ENCODE results near the gene NT5DC1. TPM values are rescaled to one million over a fixed set of nuclear protein-coding genes. Genes with fewer than 3 reads are reported as not detected.

The NT5DC1 gene
- total and polyA plus RNA-seq, 7 experiments from 2014 or later = 30.5 to 53.4 (median 45.8) TPM

GRCh38 chr6:116127771-116128493 lies 27.3 kb downstream of the NT5DC1 start:
- H3K4me1 Mint-ChIP-seq = peaks cover 0 to 9% (median 3%) of the 10 kb centered on the region in 7 donors
- no peak overlapping the region for H3K4me3 ChIP-seq (ENCODE audit: low read length)
- peaks cover 0 to 43% (median 20%) of the 10 kb centered on the region in 5 donors for H3K36me3 Mint-ChIP-seq
- intact Hi-C loops (cut with micrococcal nuclease) = no loop called here
- no peaks in the 10 kb centered on the region for H3K9me3 ChIP-seq (ENCODE audit: control insufficient read depth in 2 of 3, low read length in 3 of 3)
- H3K27me3 ChIP-seq (ENCODE audit: control insufficient read depth in 2 of 2, insufficient read depth in 2 of 2, low read length in 2 of 2) = no peaks in the 10 kb centered on the region
- H3K27ac Mint-ChIP-seq = no peak overlapping the region
- H3K4me1 ChIP-seq (ENCODE audit: control insufficient read depth in 2 of 2, insufficient read depth in 2 of 2, low read length in 2 of 2) = no peaks in the 10 kb centered on the region
- DNase-seq (no peak), ATAC-seq (no peak)
- H3K27me3 Mint-ChIP-seq = no peaks in the 10 kb centered on the region
- no peak overlapping the region for H3K4me3 Mint-ChIP-seq
- CTCF ChIA-PET = interaction anchor here (1.5 kb wide), 1 partner anchor 16 kb away, joined by 3 read pairs; no protein-coding TSS in a partner anchor
- H3K9me3 Mint-ChIP-seq = peaks cover 0 to 2% (median 0%) of the 10 kb centered on the region in 11 donors
- H3K36me3 ChIP-seq (ENCODE audit: control insufficient read depth in 2 of 3, insufficient read depth in 3 of 3, low read length in 3 of 3) = no peaks in the 10 kb centered on the region
- POLR2A ChIA-PET = interaction anchor here (0.6 kb wide), 1 partner anchor 13 kb away, joined by 4 read pairs; no protein-coding TSS in a partner anchor
- no peak overlapping the region for H3K27ac ChIP-seq (ENCODE audit: low read depth, low read length)

DNA sequence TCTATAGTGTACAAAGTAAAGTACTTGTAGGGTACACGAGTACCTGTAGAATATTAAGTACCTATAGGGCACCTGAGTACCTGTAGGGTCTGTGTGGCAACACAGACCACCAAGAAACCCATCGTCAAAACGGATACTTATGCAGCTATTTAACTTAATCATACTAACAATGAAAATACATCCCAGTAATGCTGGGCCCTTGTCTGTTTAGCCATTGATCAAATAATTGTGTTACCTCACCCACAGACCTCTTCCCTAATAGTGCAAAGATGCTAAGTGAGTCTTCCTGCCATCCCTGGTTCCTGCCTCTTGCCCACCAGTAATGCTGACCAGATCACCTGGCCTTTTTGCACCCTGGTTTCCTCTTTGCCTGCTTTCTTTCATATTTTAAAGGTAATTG lies 32.8 kb downstream of the NT5DC1 start:
- DNase-seq (no peak), ATAC-seq (no peak)
- no peak overlapping the region for H3K4me3 ChIP-seq (ENCODE audit: low read length)
- H3K4me1 ChIP-seq (ENCODE audit: control insufficient read depth in 2 of 2, insufficient read depth in 2 of 2, low read length in 2 of 2) = no peaks in the 10 kb centered on the region
- no peak overlapping the region for H3K27ac Mint-ChIP-seq
- H3K27ac ChIP-seq (ENCODE audit: low read depth, low read length) = no peak overlapping the region
- intact Hi-C loops (cut with micrococcal nuclease) = no loop called here
- peaks cover 0 to 9% (median 0%) of the 10 kb centered on the region in 7 donors for H3K4me1 Mint-ChIP-seq
- H3K36me3 Mint-ChIP-seq = peaks cover 0 to 61% (median 32%) of the 10 kb centered on the region in 5 donors
- ChIA-PET CTCF (no interaction called here), POLR2A (no interaction called here)
- H3K9me3 ChIP-seq (ENCODE audit: control insufficient read depth in 2 of 3, low read length in 3 of 3) = no peaks in the 10 kb centered on the region
- H3K4me3 Mint-ChIP-seq = no peak overlapping the region
- no peaks in the 10 kb centered on the region for H3K27me3 Mint-ChIP-seq
- H3K36me3 ChIP-seq (ENCODE audit: control insufficient read depth in 2 of 3, insufficient read depth in 3 of 3, low read length in 3 of 3) = no peaks in the 10 kb centered on the region
- H3K9me3 Mint-ChIP-seq = peaks cover 0 to 2% (median 0%) of the 10 kb centered on the region in 11 donors
- H3K27me3 ChIP-seq (ENCODE audit: control insufficient read depth in 2 of 2, insufficient read depth in 2 of 2, low read length in 2 of 2) = no peaks in the 10 kb centered on the region

DNA sequence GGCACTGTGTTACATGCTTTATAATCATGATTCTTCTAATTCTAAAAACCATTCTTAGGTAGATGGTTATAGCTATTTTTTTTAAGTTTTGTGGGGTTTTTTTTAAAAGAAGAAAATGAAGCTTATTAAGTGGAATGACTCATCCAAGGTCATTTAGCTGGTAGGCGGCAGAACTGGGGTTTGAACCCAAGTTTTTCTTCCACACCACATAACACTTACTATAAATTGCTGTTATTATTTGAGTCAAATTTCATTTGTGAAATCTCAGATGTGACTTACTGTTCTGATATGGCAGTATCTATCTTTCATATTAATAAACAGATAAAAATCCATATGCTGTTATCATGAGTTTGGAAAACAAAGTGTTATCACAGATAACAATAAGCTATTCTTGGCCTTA lies 35.7 kb downstream of the NT5DC1 start:
- H3K4me1 ChIP-seq (ENCODE audit: control insufficient read depth in 2 of 2, insufficient read depth in 2 of 2, low read length in 2 of 2) = no peaks in the 10 kb centered on the region
- H3K4me1 Mint-ChIP-seq = peaks cover 0 to 6% (median 0%) of the 10 kb centered on the region in 7 donors
- H3K27ac Mint-ChIP-seq = no peak overlapping the region
- H3K4me3 Mint-ChIP-seq = no peak overlapping the region
- H3K27ac ChIP-seq (ENCODE audit: low read depth, low read length) = no peak overlapping the region
- no peak overlapping the region for H3K4me3 ChIP-seq (ENCODE audit: low read length)
- no peak for DNase-seq
- POLR2A ChIA-PET = no interaction called here
- no peaks in the 10 kb centered on the region for H3K36me3 ChIP-seq (ENCODE audit: control insufficient read depth in 2 of 3, insufficient read depth in 3 of 3, low read length in 3 of 3)
- no peaks in the 10 kb centered on the region for H3K27me3 ChIP-seq (ENCODE audit: control insufficient read depth in 2 of 2, insufficient read depth in 2 of 2, low read length in 2 of 2)
- no peaks in the 10 kb centered on the region for H3K27me3 Mint-ChIP-seq
- no peak for ATAC-seq
- peaks cover 0 to 60% (median 30%) of the 10 kb centered on the region in 5 donors for H3K36me3 Mint-ChIP-seq
- peaks cover 0 to 2% (median 0%) of the 10 kb centered on the region in 11 donors for H3K9me3 Mint-ChIP-seq
- H3K9me3 ChIP-seq (ENCODE audit: control insufficient read depth in 2 of 3, low read length in 3 of 3) = no peaks in the 10 kb centered on the region
- CTCF ChIA-PET = no interaction called here
- intact Hi-C loops (cut with micrococcal nuclease) = no loop called here

DNA sequence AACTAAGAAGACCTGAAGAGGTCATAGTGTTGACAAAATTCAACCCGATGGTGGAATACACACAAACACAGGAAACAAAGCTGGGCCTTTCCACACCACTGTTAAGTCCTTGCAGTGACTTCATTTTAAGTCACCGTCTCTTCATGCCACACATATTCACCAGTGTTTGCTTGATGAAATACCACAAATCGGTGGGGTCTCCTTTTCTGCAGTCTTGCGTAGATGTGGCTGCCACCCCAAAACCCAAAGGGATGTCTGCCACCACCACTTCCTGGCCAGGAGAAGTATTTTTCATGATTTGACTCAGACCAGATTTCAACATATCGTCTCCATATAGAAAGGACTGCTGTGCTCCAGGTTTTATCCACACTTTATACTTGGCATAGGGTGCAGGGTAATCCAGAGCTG lies 36.3 kb downstream of the NT5DC1 start:
- no peaks in the 10 kb centered on the region for H3K9me3 Mint-ChIP-seq
- ChIA-PET POLR2A (interaction anchor here (0.6 kb wide), 1 partner anchor 544 kb away, joined by 6 read pairs; the partner anchor contains the start of gene KPNA5), CTCF (no interaction called here)

DNA sequence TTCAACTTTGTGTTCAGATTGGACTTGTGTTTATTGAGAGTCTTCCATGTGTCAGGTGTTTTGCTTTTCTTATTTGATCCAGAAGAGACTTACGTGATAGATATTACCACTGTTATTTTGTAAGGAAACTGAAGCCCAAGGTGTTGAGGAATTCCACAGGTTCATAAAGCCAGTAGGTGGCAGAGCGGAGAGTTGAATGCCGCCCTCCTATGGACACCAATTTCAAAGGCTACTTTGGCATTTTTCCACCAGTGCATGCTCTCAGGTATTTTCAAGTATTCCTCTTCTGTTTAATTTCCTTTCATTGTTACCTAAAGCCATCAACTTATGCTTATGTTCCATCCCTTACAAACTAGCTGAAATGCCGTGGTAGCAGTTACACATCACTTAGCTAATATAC lies 39.3 kb downstream of the NT5DC1 start:
- POLR2A ChIA-PET = no interaction called here
- peaks cover 0 to 47% (median 13%) of the 10 kb centered on the region in 5 donors for H3K36me3 Mint-ChIP-seq

More for the DNA sequence above, 36.3 kb downstream of the NT5DC1 start:
- no peaks in the 10 kb centered on the region for H3K4me1 ChIP-seq (ENCODE audit: control insufficient read depth in 2 of 2, insufficient read depth in 2 of 2, low read length in 2 of 2)
- no peak for DNase-seq
- no peaks in the 10 kb centered on the region for H3K27me3 ChIP-seq (ENCODE audit: control insufficient read depth in 2 of 2, insufficient read depth in 2 of 2, low read length in 2 of 2)
- peak; percentile 65 for ATAC-seq
- no peaks in the 10 kb centered on the region for H3K9me3 ChIP-seq (ENCODE audit: control insufficient read depth in 2 of 3, low read length in 3 of 3)
- peaks cover 0 to 6% (median 0%) of the 10 kb centered on the region in 7 donors for H3K4me1 Mint-ChIP-seq
- H3K36me3 Mint-ChIP-seq = peaks cover 0 to 57% (median 24%) of the 10 kb centered on the region in 5 donors
- no peaks in the 10 kb centered on the region for H3K36me3 ChIP-seq (ENCODE audit: control insufficient read depth in 2 of 3, insufficient read depth in 3 of 3, low read length in 3 of 3)
- intact Hi-C loops (cut with micrococcal nuclease) = no loop called here
- no peak overlapping the region for H3K4me3 Mint-ChIP-seq
- no peak overlapping the region for H3K4me3 ChIP-seq (ENCODE audit: low read length)
- no peak overlapping the region for H3K27ac ChIP-seq (ENCODE audit: low read depth, low read length)
- H3K27me3 Mint-ChIP-seq = no peaks in the 10 kb centered on the region
- peak overlapping the region in 1 of 9 donors; percentile 46 for H3K27ac Mint-ChIP-seq

GRCh38 chr6:116144605-116145004 lies 44.0 kb downstream of the NT5DC1 start:
- intact Hi-C loops (cut with micrococcal nuclease) = no loop called here

More for the DNA sequence above, 39.3 kb downstream of the NT5DC1 start:
- Mint-ChIP-seq H3K4me1 (peaks cover 0 to 10% (median 0%) of the 10 kb centered on the region in 7 donors), H3K27me3 (no peaks in the 10 kb centered on the region), H3K4me3 (no peak overlapping the region), H3K9me3 (no peaks in the 10 kb centered on the region), H3K27ac (no peak overlapping the region)
- intact Hi-C loops (cut with micrococcal nuclease) = no loop called here
- DNase-seq (no peak), ATAC-seq (no peak)
- no peaks in the 10 kb centered on the region for H3K36me3 ChIP-seq (ENCODE audit: control insufficient read depth in 2 of 3, insufficient read depth in 3 of 3, low read length in 3 of 3)
- CTCF ChIA-PET = no interaction called here
- no peak overlapping the region for H3K4me3 ChIP-seq (ENCODE audit: low read length)
- no peak overlapping the region for H3K27ac ChIP-seq (ENCODE audit: low read depth, low read length)
- no peaks in the 10 kb centered on the region for H3K4me1 ChIP-seq (ENCODE audit: control insufficient read depth in 2 of 2, insufficient read depth in 2 of 2, low read length in 2 of 2)
- no peaks in the 10 kb centered on the region for H3K9me3 ChIP-seq (ENCODE audit: control insufficient read depth in 2 of 3, low read length in 3 of 3)
- H3K27me3 ChIP-seq (ENCODE audit: control insufficient read depth in 2 of 2, insufficient read depth in 2 of 2, low read length in 2 of 2) = no peaks in the 10 kb centered on the region

More at GRCh38 chr6:116144605-116145004, 44.0 kb downstream of the NT5DC1 start:
- no peak for ATAC-seq
- H3K27ac ChIP-seq (ENCODE audit: low read depth, low read length) = no peak overlapping the region
- peaks cover 0 to 5% (median 0%) of the 10 kb centered on the region in 7 donors for H3K4me1 Mint-ChIP-seq
- ChIA-PET CTCF (no interaction called here), POLR2A (interaction anchor here (0.6 kb wide), 1 partner anchor 348 kb away, joined by 3 read pairs; no protein-coding TSS in a partner anchor)
- H3K9me3 ChIP-seq (ENCODE audit: control insufficient read depth in 2 of 3, low read length in 3 of 3) = no peaks in the 10 kb centered on the region
- H3K9me3 Mint-ChIP-seq = no peaks in the 10 kb centered on the region
- no peaks in the 10 kb centered on the region for H3K27me3 Mint-ChIP-seq
- H3K4me3 ChIP-seq (ENCODE audit: low read length) = no peak overlapping the region
- H3K27ac Mint-ChIP-seq = no peak overlapping the region
- no peaks in the 10 kb centered on the region for H3K4me1 ChIP-seq (ENCODE audit: control insufficient read depth in 2 of 2, insufficient read depth in 2 of 2, low read length in 2 of 2)
- no peaks in the 10 kb centered on the region for H3K27me3 ChIP-seq (ENCODE audit: control insufficient read depth in 2 of 2, insufficient read depth in 2 of 2, low read length in 2 of 2)
- H3K36me3 Mint-ChIP-seq = peaks cover 0 to 30% (median 5%) of the 10 kb centered on the region in 5 donors
- no peaks in the 10 kb centered on the region for H3K36me3 ChIP-seq (ENCODE audit: control insufficient read depth in 2 of 3, insufficient read depth in 3 of 3, low read length in 3 of 3)
- DNase-seq = no peak
- H3K4me3 Mint-ChIP-seq = no peak overlapping the region

Data from naive thymus-derived CD4-positive, alpha-beta T cell (primary cell).